COLO668 (cell line): ENCODE data around the gene TMEM45A.
"Not testable (repeated sequence)": the region's sequence is repeated elsewhere in the genome, so short reads cannot be mapped to it uniquely, and the experiment has no call there.

Experiments
- DNase-seq: peaks from one replicate; lab custom pipeline; 2025; ENCODE audit not compliant: unreplicated experiment; lab: John Stamatoyannopoulos, UW

TMEM45A gene, protein sequence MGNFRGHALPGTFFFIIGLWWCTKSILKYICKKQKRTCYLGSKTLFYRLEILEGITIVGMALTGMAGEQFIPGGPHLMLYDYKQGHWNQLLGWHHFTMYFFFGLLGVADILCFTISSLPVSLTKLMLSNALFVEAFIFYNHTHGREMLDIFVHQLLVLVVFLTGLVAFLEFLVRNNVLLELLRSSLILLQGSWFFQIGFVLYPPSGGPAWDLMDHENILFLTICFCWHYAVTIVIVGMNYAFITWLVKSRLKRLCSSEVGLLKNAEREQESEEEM

DNA sequence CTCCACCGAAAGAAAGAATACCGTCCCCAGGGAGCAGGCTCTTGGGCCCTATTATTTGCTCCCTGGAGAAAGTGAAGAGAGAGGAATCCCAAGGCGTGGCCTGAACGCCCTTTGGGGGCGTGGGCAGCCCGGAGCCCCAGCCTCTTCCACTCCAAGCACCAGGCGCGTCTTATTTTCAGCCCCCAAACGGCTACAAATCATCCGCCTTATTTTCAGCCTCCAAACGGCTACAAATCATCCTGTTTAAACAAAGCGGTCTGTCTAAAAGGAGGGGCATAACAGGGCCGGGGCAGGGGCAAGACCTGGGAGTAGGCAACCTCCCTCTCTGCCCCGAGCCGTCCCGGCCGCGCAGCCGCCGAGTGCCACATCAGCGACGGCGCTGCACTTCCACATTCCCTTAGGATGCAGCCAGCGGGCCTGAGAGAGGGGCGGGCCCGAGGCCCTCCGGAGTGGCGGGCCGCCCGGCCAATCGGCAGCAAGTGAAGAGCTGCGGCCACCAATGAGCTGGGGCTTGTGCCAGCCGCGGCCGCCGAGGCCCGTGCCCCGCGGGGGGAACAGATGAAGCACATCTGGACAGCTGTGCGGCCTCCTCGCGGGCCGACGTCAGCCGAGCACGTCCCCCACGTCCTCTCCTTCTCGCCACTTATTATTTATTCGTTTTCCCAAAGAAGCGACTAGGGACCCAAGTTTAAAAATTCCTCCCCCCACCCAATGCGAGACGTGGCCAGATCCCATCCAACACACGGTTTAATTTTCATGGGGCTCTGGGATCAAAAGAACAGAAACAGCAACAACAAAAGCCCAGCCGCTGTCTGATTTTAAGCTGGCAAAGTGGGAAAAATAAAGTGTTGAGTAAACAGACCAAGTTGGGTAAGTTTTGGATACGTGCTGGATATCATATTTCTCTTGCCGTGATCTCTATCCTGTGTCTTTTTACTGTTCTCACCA lies at the start of gene TMEM45A:
Gene TMEM45A (plus strand): TSS at position 561 of the 948 bp plus-strand sequence. CDS start 62,593 bp downstream, outside the sequence.
- peak; percentile 92 for DNase-seq

DNA sequence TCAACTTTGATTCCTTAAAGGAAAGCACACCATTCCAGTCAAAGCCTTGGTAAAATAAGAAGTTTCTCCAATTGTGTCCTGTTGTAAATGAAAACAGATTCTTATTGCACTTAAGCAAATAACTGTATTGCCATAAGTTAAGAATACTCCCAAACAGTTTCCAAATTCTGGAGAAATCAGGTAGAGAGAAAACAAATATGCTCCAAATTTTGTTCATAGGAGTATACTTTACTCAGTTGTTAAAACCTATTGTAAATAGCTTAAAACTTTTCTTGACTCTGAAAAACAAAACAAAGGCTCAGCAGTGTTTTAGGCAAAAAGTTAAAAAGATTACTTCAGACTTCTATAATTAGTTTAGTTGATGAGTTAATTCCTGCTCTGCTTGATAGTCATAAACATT lies 48.7 kb upstream of the TMEM45A start:
- DNase-seq = no peak

DNA sequence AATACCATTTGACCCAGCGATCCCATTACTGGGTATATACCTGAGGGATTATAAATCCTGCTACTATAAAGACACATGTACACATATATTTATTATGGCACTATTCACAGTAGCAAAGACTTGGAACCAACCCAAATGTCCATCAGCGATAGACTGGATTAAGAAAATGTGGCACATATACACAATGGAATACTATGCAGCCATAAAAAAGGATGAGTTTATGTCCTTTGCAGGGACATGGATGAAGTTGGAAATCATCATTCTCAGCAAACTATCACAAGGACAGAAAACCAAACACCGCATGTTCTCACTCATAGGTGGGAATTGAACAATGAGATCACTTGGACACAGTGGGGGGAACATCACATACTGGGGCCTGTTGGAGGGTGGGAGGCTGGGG lies 45.4 kb upstream of the TMEM45A start:
- DNase-seq = not testable (repeated sequence)

DNA sequence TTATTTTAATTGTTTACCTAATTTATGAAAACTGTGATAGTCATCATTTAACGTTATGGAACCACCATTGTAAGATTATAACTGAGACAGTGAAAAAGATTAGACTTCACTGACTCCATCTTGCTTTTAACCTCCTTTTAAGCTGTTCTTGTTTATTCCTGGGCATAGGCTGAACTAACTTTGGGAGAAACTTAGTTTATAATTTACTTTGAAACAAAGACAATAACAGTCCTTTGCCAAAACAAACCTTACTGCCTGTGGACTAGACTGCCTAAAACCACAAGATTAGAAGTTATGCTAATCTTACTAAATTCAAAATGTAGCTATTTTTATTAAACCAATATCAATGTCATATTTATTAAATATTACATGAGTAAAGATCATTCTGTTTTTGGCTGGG lies 44.3 kb upstream of the TMEM45A start:
- DNase-seq = no peak

DNA sequence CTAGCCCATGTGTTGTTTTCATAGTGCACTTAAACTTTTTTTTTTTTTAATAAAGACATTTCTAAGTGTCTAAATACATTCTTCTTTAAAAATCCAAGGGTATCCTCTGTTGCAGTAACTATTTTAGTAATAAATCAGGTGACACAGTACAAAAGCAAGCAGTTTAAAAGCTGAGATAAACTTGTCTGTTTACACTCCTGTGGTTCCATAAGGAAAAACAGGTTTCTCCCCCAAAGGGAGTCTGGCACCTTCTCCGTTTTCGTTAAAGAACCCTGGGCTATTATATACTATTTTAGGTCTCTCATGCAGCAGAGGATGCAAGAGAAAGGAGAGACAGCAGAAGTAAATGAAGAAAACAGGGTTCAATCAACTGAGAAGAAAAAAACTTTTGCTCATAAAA lies 43.2 kb upstream of the TMEM45A start:
- no peak for DNase-seq

DNA sequence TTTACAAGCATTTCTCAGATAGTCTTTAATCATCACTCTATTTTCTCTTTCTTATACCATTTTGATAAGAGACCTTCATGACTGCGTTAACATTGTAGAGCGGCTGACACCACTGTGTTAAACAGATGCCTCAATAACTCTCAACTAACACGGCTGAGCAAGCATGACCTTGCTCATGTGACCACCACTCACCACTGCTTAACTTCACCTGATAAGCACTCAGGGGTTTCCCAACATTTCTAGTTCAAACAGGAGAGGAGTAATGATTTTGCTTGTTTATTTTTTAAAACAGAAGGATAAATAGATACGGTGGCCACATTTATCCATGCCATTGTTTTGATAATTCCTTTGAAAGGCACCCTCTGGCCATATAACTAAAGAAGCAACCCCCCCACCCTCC lies 37.7 kb upstream of the TMEM45A start:
- peak; percentile 2 for DNase-seq

DNA sequence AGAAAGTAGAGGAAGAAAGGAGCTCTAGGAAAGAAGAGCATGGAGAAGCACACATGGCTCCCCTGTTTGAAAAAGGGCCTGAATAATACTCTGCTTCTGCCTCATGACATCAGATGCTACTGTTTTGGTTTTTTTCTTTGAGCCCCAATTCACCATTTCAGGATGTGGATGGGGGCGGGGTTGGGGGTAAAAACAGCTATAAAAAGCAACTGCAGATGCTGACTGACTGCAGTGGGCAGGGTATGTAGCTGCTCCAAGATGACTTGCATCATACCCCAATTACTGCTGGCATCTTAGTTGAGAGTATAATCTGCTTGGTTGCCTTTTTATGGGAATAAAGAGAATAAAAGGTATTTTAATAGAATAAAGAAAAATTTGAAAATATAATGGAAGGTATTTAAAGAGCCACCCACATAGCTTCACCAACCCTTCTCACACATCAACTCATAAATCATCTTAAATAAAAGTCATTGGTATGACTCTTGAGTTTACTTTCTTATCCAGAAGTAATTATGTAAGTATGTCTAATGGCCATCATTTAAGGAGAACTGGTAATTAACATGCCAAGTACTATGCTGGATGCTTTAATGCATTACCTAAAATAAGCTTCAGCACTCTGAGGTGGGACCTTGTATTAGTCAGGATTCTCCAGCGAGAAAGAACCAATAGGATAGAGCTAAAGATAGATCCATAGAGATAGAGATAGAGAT lies 36.4 kb upstream of the TMEM45A start:
- DNase-seq = no peak

DNA sequence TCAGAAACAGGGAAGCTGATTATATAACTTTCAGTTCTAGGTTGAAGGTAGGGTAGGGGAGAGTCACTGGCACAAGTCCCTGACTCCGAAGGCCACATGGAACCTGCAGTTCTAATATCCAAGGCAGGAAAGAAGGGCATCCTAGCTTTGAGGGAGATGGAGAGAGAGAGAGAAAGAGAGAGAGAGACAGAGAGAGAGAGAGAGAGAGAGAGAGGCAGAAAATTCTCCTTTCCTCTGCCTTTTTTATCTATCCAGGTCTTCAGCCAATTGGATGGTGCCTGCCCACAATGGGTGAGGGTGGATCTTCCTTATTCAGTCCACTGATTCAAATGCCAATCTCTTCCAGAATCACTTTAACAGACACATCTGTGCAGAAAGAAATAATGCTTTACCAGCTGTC lies 35.7 kb upstream of the TMEM45A start:
- DNase-seq = no peak

DNA sequence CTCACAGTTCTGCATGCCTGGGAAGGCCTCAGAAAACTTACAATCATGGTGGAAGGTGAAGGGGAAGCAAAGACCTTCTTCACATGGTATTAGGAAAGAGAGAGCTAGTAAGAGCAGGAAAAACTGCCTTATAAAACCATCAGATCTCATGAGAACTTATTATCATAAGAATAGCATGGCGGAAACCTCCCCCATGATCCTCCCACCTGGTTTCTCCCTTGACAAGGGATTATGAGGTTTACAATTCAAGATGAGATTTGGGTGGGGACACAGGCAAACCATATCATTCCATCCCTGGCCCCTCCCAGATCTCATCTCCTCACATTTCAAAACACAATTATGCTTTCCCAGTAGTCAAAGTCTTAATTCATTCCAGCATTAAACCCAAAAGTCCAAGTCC lies 34.6 kb upstream of the TMEM45A start:
- DNase-seq = no peak

DNA sequence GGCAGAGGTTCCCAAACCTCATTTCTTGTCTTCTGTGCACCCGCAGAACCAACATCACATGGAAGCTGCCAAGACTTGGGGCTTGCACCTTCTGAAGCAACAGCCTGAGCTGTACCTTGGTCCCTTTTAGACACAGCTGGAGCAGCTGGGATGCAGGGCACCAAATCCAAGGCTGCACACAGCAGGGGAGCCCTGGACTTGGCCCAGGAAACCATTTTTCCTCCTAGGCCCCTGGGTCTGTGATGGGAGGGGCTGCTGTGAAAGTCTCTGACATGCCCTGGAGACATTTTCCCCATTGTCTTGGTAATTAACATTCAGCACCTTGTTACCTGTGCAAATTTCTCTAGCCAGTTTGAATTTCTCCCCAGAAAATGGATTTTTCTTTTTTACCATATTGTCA lies 33.6 kb upstream of the TMEM45A start:
- DNase-seq = no peak

DNA sequence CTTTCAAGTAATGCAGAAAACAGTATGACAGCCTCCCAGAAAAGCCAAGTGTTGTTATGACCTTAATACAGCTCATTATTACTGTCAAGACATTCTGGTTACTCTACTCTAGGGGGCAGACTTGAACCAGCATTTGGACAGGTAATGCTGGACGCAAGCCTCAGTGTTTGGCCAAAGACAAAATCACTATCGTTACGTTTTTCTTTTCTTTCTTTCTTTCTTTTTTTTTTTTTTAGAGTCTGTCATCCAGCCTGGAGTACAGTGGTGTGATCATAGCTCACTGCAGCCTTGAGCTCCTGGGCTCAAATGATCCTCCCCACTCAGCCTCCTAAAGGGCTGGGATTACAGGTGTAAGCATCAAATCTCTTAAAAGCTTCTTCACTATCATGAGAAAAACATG lies 29.4 kb upstream of the TMEM45A start:
- DNase-seq = peak; percentile 12

DNA sequence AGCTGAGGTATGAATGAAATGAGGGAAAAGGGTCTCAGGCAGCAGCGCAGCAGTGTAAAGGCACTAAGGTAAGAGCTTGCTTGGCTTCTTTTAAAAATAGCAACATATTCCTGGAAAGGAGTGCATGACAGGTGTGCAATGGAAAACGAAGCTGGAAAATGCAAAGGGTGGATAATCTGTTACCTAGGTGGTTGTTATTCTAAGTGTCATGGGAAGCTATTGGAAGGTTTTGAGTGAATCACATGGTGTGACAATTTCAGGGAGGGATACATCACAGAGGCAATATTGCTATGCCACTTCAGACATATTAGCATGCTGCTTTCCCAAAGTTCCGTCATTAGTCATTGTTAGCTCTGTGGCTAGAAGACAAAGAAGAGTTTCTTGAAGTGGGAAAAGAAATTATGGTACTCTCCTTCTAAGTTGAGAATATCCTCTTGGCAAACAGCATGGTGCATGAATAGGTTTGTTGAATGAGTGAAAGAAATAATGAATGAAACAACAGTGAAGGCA lies 28.7 kb upstream of the TMEM45A start:
- DNase-seq = no peak

DNA sequence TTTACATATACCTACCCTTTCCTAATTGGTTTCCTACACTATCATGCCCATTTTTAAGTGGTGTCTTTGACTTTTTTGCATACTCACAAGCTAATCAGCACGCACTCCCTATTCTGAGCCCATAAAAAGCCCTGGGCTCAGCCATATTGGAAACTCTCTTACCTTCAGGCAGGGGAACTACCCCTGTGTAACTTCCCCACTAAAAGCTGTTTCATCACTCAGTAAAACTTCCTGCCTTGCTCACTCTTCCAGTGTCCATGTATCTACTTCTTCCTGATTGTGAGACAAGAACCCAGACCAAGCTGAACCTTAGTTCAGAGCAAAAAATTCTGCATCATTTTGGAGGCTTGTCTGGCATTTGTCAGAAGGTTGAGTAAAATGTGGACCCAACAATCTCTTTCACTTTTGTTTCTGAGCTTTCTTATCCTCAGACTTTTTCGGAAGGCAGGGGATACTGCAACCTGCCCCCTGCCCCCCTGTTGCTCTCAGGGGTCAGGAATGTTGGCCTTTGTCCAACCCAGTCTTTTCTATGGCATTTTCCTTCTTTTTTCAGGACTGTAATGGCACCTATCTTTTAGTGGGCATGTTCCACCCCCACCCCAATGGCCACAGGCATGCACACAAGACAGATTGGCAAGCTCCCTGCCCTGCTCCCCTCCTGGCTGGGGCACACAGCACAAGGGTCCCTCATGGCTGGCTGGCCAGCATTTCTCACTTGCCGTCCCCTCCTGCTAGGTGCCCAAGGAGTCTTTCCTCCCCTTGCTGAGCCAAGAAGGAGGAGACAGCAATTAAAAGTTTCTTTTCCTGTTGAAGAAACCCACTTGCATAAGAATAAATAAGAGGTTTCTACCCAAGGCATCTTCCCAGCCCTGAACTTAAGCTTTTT lies 26.3 kb upstream of the TMEM45A start:
- no peak for DNase-seq

DNA sequence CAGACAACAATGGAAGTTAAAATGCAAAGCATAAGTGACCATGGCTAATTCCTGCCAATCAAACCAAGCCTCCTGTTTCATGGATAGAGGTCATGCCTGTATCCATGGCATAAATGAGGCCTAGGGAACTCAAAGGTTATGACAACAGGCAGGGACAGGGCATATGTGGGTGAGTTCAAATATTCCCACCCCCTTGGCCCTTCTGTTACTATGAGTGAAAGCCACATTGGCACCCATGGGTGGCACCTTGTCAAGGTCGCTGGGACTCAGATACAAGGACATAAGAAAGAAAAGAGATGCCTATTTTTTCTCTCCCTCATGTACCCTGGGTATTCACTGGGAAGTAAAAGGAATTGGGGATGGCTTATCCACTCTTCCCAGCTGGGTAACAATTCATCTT lies 25.3 kb upstream of the TMEM45A start:
- no peak for DNase-seq

DNA sequence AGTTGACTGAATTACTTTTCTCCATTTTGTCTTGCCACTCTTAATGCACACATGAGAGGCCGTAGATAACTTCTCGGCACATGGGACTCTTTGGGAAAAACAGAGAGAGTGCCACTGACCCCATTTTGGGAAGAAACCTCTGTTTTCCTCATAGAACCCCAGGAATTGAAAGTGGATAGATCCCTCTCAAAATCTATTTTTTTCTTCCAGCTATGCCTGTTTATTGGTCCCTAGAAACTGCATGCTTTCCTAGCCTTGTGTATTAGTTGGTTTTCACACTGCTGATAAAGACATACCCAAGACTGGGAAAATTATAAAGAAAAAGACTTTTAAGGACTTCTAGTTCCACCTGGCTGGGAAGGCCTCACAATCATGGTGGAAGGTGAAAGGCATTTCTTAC lies 23.7 kb upstream of the TMEM45A start:
- no peak for DNase-seq

DNA sequence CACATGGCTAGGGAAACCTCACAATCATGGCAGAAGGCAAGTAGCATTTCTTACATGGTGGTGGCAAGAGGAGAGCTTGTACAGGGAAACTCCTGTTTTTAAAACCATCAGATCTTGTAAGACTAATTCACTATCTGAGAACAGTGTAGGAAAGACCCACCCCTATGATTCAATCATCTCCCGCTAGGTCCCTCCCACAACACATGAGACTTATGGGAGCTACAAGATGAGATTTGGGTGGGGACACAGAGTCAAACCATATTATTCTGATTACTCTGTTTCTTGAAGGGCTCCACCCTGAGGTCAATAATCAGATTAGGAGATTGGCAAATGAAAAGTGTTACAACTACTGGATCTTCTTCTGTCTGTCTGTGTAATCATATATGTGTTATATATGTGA lies 21.5 kb upstream of the TMEM45A start:
- no peak for DNase-seq

DNA sequence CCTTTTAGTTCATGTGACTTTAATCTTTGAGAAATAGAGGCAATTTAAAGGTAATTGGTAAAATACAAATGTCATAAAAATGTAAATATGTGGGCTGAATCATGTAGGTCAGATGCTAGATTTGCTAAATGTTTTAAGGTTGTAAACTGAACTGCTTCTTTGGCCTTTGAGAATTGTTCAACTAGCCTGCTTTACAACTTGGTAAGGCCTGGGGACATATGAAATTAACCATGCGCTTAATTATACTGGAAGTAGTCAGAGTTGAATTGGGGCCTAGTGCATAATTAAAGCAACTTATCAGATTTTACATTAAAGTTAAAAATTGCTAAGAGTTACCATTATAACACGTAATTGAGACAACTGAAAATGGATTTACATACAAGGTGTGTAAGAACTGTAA lies 21.0 kb upstream of the TMEM45A start:
- no peak for DNase-seq

DNA sequence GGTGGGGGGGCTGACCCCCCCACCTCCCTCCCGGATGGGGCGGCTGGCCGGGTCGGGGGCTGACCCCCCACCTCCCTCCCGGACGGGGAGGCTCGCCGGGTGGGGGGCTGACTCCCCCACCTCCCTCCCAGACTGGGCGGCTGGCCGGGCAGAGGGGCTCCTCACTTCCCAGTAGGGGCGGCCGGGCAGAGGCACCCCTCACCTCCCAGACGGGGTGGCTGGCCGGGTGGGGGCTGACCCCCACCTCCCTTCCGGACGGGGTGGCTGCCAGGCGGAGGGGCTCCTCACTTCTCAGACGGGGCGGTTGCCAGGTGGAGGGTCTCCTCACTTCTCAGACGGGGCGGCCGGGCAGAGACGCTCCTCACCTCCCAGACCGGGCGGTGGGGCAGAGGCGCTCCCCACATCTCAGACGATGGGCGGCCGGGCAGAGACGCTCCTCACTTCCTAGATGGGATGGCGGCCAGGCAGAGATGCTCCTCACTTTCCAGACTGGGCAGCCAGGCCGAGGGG lies 14.5 kb upstream of the TMEM45A start:
- not testable (repeated sequence) for DNase-seq

DNA sequence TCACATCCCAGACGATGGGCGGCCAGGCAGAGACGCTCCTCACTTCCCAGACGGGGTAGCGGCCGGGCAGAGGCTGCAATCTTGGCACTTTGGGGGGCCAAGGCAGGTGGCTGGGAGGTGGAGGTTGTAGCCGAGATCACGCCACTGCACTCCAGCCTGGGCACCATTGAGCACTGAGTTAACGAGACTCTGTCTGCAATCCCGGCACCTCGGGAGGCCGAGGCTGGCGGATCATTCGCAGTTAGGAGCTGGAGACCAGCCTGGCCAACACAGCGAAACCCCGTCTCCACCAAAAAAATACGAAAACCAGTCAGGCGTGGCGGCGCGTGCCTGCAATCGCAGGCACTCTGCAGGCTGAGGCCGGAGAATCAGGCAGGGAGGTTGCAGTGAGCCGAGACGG lies 13.9 kb upstream of the TMEM45A start:
- not testable (repeated sequence) for DNase-seq

DNA sequence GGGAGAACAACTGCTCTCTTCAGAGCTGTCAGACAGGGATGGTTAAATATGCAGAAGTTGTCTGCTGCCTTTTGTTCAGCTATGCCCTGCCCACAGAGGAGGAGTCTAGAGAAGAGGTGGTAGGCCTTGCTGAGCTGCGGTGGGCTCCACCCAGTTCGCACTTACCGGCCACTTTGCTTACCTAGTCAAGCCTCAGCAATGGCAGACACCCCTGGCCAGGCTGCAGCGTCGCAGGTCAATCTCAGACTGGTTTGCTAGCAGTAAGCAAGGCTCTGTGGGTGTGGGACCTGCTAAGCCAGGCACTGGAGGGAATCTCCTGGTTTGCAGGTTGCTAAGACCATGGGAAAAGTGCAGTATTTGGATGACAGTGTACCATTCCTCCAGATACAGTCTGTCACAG lies 12.3 kb upstream of the TMEM45A start:
- DNase-seq = no peak
